Esophagus squamous epithelium (tissue), 5 donors: ENCODE data around the gene HSPA5. TPM values are rescaled to one million over a fixed set of nuclear protein-coding genes. Genes with fewer than 3 reads are reported as not detected.
"Not testable (repeated sequence)": the region's sequence is repeated elsewhere in the genome, so short reads cannot be mapped to it uniquely, and the experiment has no call there.

Source experiments
- DNase-seq: peaks from one replicate; lab custom pipeline; 2025; lab: John Stamatoyannopoulos, UW
- H3K27ac ChIP-seq, 4 donors: fragments of 200-600 bp; sonication (generic); one replicate each; pipeline ENCODE4 v1.5.1; 2016 to 2019; ENCODE audit warnings: mild to moderate bottlenecking in 1 of 4
- H3K27me3 ChIP-seq, 4 donors: fragments of 200-600 bp; sonication (generic); 1 replicate in 3 of 4; 2 replicates in 1 of 4; pipeline versions ENCODE4 v1.5.1 to v1.6.0; 2017 to 2021; ENCODE audit warnings: antibody characterized with exemption in 1 of 4
- H3K36me3 ChIP-seq, 3 donors: fragments of 200-600 bp; sonication (generic); one replicate each; pipeline ENCODE4 v1.5.1; 2016 to 2019
- H3K4me1 ChIP-seq, 3 donors: fragments of 200-600 bp; sonication (generic); one replicate each; pipeline ENCODE4 v1.5.1; 2017 to 2019
- H3K4me3 ChIP-seq, 4 donors: fragments of 200-600 bp; sonication (generic); 1 replicate in 3 of 4; 2 replicates in 1 of 4; pipeline ENCODE4 v1.5.1; 2016 to 2019; ENCODE audit warnings: mild to moderate bottlenecking in 2 of 4, moderate library complexity in 1 of 4
- H3K9me3 ChIP-seq, 3 donors: fragments of 200-600 bp; sonication (generic); one replicate each; pipeline ENCODE4 v1.5.1; 2016 to 2019
- POLR2A ChIP-seq, 4 donors: fragments of 450-650 bp; IDR thresholded peaks; one replicate each; pipeline ENCODE4 v1.6.1; 2017; ENCODE audit warnings: antibody characterized with exemption in 4 of 4, mild to moderate bottlenecking in 4 of 4, moderate library complexity in 3 of 4
- WGBS, 2 donors: methylation state at CpG; one replicate each; pipeline ENCODE4 v1.1.5; 2018; 5-methylcytosine and 5-hydroxymethylcytosine counted together
- intact Hi-C: fragments of 100-400 bp; cut with DNase I; formaldehyde crosslinking; loops from one replicate; pipeline ENCODE4 v1.15.0; 2022
- total RNA-seq, 4 donors: library from RNA; depleted of rRNA; stranded (reverse); fragments of >200 nt; gene quantifications; one replicate each; pipeline ENCODE4 v1.1.0, GENCODE V29; 2016
- TF ChIP-seq, protein P1 (sequence below), 6 experiments: fragments of 450-650 bp in 4 of 6; fragments of 200-600 bp in 2 of 6; sonication (generic) in 2 of 6; IDR thresholded peaks; one replicate each; pipeline ENCODE4 v1.5.1; 2016 to 2019; ENCODE audit warnings: antibody characterized with exemption in 6 of 6, mild to moderate bottlenecking in 4 of 6, moderate library complexity in 4 of 6
- donor health status: DM: yes; HTN: yes; CAD: no.

Gene HSPA5
- total RNA-seq, 4 donors from 2014 or later, result 84.1 to 178 (median 132) TPM

DNA sequence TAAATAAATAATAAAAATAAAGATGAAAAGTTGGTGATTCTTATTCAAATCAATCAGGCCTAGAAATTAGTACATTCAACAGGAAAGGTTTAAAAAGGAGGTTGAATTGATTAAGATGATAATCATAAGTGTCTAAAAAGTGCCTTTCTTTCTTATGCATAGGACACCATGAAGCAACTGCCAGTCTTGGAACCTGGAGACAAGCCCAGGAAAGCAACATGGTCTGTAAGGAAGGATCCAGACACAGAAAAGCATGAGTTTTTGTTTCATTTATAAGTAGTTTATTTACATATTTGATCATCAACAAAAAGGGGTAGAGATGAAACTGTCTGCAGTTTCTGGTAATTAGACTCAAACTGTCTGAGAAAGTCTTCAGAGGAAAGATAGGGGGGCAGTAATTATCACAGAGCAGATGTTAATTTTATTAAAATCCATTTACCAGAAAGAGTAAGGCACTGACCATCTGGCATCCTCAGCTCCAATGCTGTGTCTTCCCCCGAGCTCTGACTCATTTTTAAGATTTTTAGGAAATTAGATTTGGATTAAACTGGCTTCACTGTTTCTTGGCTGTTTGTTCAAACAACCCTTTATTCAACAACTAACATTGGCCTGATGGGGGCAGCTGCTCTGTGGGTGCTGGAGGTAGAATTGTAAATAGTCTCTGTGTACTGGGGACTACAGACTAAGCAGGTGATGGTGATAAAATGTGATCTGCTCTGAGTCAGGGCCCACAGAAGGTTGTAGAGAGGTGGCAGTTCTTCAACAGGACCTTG lies 38.1 kb downstream of the HSPA5 start:
- no peak overlapping the region for H3K27ac ChIP-seq
- whole genome bisulfite sequencing, 2 donors, result 73 to 75% methylated on average over 1 of the region's 1 CpG
- peaks cover 0 to 27% (median 8%) of the 10 kb centered on the region in 3 donors for H3K4me1 ChIP-seq
- intact Hi-C loops, result no loop called here
- no peak for TF ChIP-seq POLR2A (IDR thresholded peaks at IDR 0.05)
- TF ChIP-seq, protein P1, sequence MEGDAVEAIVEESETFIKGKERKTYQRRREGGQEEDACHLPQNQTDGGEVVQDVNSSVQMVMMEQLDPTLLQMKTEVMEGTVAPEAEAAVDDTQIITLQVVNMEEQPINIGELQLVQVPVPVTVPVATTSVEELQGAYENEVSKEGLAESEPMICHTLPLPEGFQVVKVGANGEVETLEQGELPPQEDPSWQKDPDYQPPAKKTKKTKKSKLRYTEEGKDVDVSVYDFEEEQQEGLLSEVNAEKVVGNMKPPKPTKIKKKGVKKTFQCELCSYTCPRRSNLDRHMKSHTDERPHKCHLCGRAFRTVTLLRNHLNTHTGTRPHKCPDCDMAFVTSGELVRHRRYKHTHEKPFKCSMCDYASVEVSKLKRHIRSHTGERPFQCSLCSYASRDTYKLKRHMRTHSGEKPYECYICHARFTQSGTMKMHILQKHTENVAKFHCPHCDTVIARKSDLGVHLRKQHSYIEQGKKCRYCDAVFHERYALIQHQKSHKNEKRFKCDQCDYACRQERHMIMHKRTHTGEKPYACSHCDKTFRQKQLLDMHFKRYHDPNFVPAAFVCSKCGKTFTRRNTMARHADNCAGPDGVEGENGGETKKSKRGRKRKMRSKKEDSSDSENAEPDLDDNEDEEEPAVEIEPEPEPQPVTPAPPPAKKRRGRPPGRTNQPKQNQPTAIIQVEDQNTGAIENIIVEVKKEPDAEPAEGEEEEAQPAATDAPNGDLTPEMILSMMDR (IDR thresholded peaks at IDR 0.05), result no peak
- no peaks in the 10 kb centered on the region for H3K9me3 ChIP-seq
- no peaks in the 10 kb centered on the region for H3K27me3 ChIP-seq
- no peak for DNase-seq
- H3K36me3 ChIP-seq, result peaks cover 0 to 56% (median 0%) of the 10 kb centered on the region in 3 donors
- no peak overlapping the region for H3K4me3 ChIP-seq

DNA sequence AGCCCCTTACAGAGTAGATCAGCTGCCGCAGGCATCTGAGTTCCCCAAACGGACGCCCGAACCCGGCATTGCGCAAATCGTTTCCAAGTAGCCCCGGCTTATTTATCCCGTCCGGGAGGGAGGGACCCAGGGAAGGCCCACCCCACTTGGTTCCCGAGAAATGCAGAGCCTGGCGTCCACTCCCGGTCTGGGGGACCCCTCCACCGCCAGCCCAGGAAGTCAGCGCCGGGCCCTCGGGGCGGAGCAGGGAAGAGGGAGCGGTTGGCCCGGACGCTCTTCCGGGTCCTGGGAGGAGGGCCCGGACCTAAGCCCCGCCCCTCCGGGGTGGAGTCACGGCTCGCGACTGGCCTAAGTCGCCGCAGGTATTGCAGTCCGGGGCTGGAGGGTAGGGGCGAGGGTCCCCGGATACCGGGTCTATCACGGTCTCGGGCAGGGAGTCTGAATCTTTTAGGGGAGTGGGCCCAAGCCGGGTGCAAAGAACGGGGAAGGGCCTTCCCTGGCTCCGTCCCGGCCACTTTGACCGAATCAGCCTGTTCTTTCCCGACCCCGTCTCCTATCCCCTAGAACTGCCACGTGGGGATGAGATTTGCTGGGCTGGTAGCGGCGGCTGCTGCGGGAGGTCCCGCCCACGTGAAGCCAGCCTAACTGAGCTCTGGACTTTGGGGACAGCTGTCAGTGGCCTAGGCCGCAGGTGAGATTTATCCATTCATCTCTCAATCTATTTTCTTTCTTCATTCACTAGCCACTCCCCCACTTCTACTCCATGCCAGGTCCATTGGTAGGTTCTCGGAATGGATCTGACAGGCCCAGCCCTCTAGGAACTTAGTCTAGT lies 40.7 kb downstream of the HSPA5 start, which contains the start of gene RABEPK:
RABEPK (plus strand) TSS at position 327 of the 832 bp plus-strand sequence. CDS start 2,472 bp downstream, outside the sequence.
- Histone ChIP-seq H3K27me3 (no peaks in the 10 kb centered on the region), H3K4me3 (peak within 1 kb of the TSS; percentile 48 to 84 (median 74)), H3K36me3 (peaks cover 0 to 30% (median 0%) of the 10 kb centered on the region in 3 donors), H3K9me3 (no peaks in the 10 kb centered on the region), H3K27ac (peak within 1 kb of the TSS; percentile 90 to 99 (median 95)), H3K4me1 (peaks cover 0 to 27% (median 8%) of the 10 kb centered on the region in 3 donors)
- WGBS, 2 donors, result 1 to 3% methylated on average over 16 of the region's 51 CpGs
- TF ChIP-seq POLR2A (IDR thresholded peaks at IDR 0.05), result peak in 2 of 4 donors; percentile 71 to 79
- TF ChIP-seq, protein P1 (IDR thresholded peaks at IDR 0.05), result no peak
- peak; percentile 51 for DNase-seq
- intact Hi-C loops, result no loop called here

DNA sequence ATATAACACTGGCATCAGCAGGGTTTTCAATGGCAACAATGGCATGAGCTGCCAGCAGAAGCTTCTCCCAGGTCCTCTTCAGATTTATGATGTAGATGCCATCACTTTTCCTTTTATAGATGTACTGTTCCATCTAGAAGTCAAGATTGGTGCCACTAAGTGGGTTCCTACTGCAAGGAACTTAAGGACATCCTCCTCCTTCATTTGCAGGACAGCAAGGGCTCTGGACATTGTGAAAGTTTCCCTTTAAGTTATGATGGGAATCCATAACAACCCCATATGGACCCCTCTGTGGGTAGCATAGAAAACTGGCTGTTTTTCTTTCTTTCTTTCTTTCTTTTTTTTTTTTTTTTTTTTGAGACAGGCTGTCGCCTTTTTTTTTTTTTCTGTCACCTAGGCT lies 45.6 kb downstream of the HSPA5 start:
- DNase-seq, intact Hi-C loops, H3K4me3 ChIP-seq, H3K27ac ChIP-seq, H3K9me3 ChIP-seq, H3K36me3 ChIP-seq, H3K27me3 ChIP-seq: not testable (repeated sequence)
- H3K4me1 ChIP-seq, result peaks cover 2 to 22% (median 5%) of the 10 kb centered on the region in 3 donors
- 80 to 100% methylated on average over 1 of the region's 1 CpG for WGBS, 2 donors

DNA sequence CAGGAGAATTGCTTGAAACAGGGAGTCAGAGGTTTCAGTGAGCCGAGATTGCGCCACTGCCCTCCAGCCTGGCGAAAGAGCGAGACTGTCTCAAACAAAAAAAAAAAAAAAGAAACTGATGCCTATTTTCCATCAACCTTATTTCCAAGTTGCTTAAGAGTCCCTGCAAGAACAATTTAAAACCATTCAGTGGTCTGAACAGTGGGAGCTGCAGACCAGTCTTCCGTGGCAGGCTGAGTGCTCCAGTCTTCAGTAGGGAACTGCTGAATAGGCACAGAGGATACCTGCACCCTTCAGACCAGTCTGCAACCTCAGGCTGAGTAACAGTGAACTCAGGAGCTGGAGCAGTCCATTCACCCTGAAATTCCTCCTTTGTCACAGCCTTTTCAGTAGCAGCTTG lies 46.7 kb downstream of the HSPA5 start:
- DNase-seq, H3K27me3 ChIP-seq, H3K4me3 ChIP-seq, H3K36me3 ChIP-seq, H3K9me3 ChIP-seq, intact Hi-C loops, H3K27ac ChIP-seq: not testable (repeated sequence)
- 74 to 95% methylated on average over 5 of the region's 5 CpGs for WGBS, 2 donors
- H3K4me1 ChIP-seq, result peaks cover 4 to 24% (median 8%) of the 10 kb centered on the region in 3 donors

DNA sequence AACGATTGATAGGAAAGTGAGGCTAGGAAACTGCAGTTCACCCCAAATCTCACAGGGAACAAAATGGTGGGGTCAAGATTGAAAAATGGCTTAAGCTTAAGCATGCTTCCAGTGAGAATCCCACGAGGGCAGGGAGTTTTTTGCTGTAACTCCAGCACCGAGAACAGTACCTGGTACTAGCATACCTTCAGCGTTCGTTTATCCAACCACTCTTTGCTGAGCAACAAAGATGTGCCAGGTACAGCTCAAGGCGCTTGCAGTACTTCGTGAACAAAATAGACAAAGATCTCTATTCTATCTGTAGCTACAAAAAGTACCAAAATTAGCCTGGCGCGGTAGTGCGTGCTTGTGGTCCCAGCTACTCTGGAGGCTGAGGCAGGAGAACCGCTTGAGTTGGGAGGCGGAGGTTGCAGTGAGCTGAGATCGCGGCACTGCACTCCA lies 50.8 kb downstream of the HSPA5 start:
- Histone ChIP-seq H3K4me3 (peak overlapping the region; percentile 83 to 100 (median 90)), H3K9me3 (no peaks in the 10 kb centered on the region), H3K27ac (peak overlapping the region; percentile 94 to 98 (median 96)), H3K4me1 (peaks cover 14 to 53% (median 28%) of the 10 kb centered on the region in 3 donors), H3K36me3 (no peaks in the 10 kb centered on the region), H3K27me3 (no peaks in the 10 kb centered on the region)
- WGBS, 2 donors, result 40 to 53% methylated on average over 7 to 14 of the region's 14 CpGs
- intact Hi-C loops, result no loop called here
- TF ChIP-seq POLR2A (IDR thresholded peaks at IDR 0.05), result no peak
- TF ChIP-seq, protein P1 (IDR thresholded peaks at IDR 0.05), result no peak
- no peak for DNase-seq
